ENCODE data around the gene SMPDL3A.
"Not testable (repeated sequence)": the region's sequence is repeated elsewhere in the genome, so short reads cannot be mapped to it uniquely, and the experiment has no call there.

SMPDL3A gene

GRCh38 chr6:122789182-122790027 is at the start of gene SMPDL3A:
Gene SMPDL3A (plus strand): TSS chr6:122789258. CDS start chr6:122789347, 89 bp downstream.
- H4K20me1 ChIP-seq: no peaks in the 10 kb centered on the region
- H3K9me3 ChIP-seq: peaks cover 8% of the 10 kb centered on the region
- H3K27me3 ChIP-seq: no peaks in the 10 kb centered on the region
- no peak within 1 kb of the TSS for H3K27ac ChIP-seq
- no peaks in the 10 kb centered on the region for H3K4me1 ChIP-seq
- TF ChIP-seq Cebpa-rat (IDR thresholded peaks at IDR 0.05): no peak
- no peaks in the 10 kb centered on the region for H3K36me3 ChIP-seq
- no peak within 1 kb of the TSS for H3K4me2 ChIP-seq
- H3K9ac ChIP-seq: no peak within 1 kb of the TSS
- H3K4me3 ChIP-seq: no peak within 1 kb of the TSS

GRCh38 chr6:122740091-122740490 is 49.0 kb upstream of the SMPDL3A start:
- no peak for TF ChIP-seq Cebpa-rat (IDR thresholded peaks at IDR 0.05)
- H3K9ac ChIP-seq: no peak overlapping the region
- H3K27ac ChIP-seq: no peak overlapping the region
- H3K36me3 ChIP-seq: no peaks in the 10 kb centered on the region
- H3K4me2 ChIP-seq: no peak overlapping the region
- no peaks in the 10 kb centered on the region for H3K27me3 ChIP-seq
- H3K4me1 ChIP-seq: no peaks in the 10 kb centered on the region
- H4K20me1 ChIP-seq: no peaks in the 10 kb centered on the region
- H3K4me3 ChIP-seq: no peak overlapping the region
- H3K9me3 ChIP-seq: no peaks in the 10 kb centered on the region

- Histone ChIP-seq H3K9ac (no peak overlapping the region), H3K27me3 (no peaks in the 10 kb centered on the region)
Measured at GRCh38 chr6:122740936-122741335, 48.1 kb upstream of the SMPDL3A start.

GRCh38 chr6:122744247-122744646 is 44.8 kb upstream of the SMPDL3A start:
- H3K27me3 ChIP-seq, H3K9ac ChIP-seq, H4K20me1 ChIP-seq, H3K4me3 ChIP-seq, H3K36me3 ChIP-seq, H3K27ac ChIP-seq, H3K4me2 ChIP-seq, H3K4me1 ChIP-seq: not testable (repeated sequence)
- H3K9me3 ChIP-seq: peaks cover 16% of the 10 kb centered on the region

More at GRCh38 chr6:122740936-122741335, 48.1 kb upstream of the SMPDL3A start:
- Histone ChIP-seq H3K4me3 (no peak overlapping the region), H3K27ac (no peak overlapping the region), H3K9me3 (no peaks in the 10 kb centered on the region), H3K36me3 (no peaks in the 10 kb centered on the region), H3K4me2 (no peak overlapping the region), H4K20me1 (no peaks in the 10 kb centered on the region), H3K4me1 (no peaks in the 10 kb centered on the region)
- no peak for TF ChIP-seq Cebpa-rat (IDR thresholded peaks at IDR 0.05)

GRCh38 chr6:122744856-122745255 is 44.2 kb upstream of the SMPDL3A start:
- H3K27ac ChIP-seq, H3K4me3 ChIP-seq, H3K9ac ChIP-seq, H3K4me1 ChIP-seq, H4K20me1 ChIP-seq, H3K4me2 ChIP-seq, H3K27me3 ChIP-seq, H3K36me3 ChIP-seq: not testable (repeated sequence)
- H3K9me3 ChIP-seq: peaks cover 16% of the 10 kb centered on the region

GRCh38 chr6:122746688-122747087 is 42.4 kb upstream of the SMPDL3A start:
- Histone ChIP-seq H3K4me3 (no peak overlapping the region), H3K27me3 (no peaks in the 10 kb centered on the region), H4K20me1 (no peaks in the 10 kb centered on the region), H3K36me3 (no peaks in the 10 kb centered on the region), H3K9ac (no peak overlapping the region), H3K4me2 (no peak overlapping the region), H3K9me3 (peaks cover 16% of the 10 kb centered on the region), H3K27ac (no peak overlapping the region), H3K4me1 (no peaks in the 10 kb centered on the region)
- no peak for TF ChIP-seq Cebpa-rat (IDR thresholded peaks at IDR 0.05)

GRCh38 chr6:122747573-122747972 is 41.5 kb upstream of the SMPDL3A start:
- Histone ChIP-seq H3K9me3 (peaks cover 16% of the 10 kb centered on the region), H3K4me2 (no peak overlapping the region), H4K20me1 (no peaks in the 10 kb centered on the region), H3K4me1 (no peaks in the 10 kb centered on the region), H3K27me3 (no peaks in the 10 kb centered on the region), H3K9ac (no peak overlapping the region), H3K4me3 (no peak overlapping the region), H3K27ac (no peak overlapping the region), H3K36me3 (no peaks in the 10 kb centered on the region)
- TF ChIP-seq Cebpa-rat (IDR thresholded peaks at IDR 0.05): no peak

- H4K20me1 ChIP-seq, H3K36me3 ChIP-seq, H3K4me3 ChIP-seq, H3K4me2 ChIP-seq, H3K27ac ChIP-seq, H3K9ac ChIP-seq, H3K4me1 ChIP-seq, H3K27me3 ChIP-seq: not testable (repeated sequence)
- H3K9me3 ChIP-seq: peaks cover 16% of the 10 kb centered on the region
Measured at GRCh38 chr6:122748945-122749344, 40.1 kb upstream of the SMPDL3A start.

- H3K4me3 ChIP-seq: no peak overlapping the region
- no peak overlapping the region for H3K27ac ChIP-seq
- H3K27me3 ChIP-seq: no peaks in the 10 kb centered on the region
- H4K20me1 ChIP-seq: no peaks in the 10 kb centered on the region
- no peak overlapping the region for H3K9ac ChIP-seq
- H3K4me1 ChIP-seq: no peaks in the 10 kb centered on the region
- no peak overlapping the region for H3K4me2 ChIP-seq
- TF ChIP-seq Cebpa-rat (IDR thresholded peaks at IDR 0.05): no peak
- no peaks in the 10 kb centered on the region for H3K36me3 ChIP-seq
- peaks cover 16% of the 10 kb centered on the region for H3K9me3 ChIP-seq
Measured at GRCh38 chr6:122749451-122750050, 39.5 kb upstream of the SMPDL3A start.

- Histone ChIP-seq H3K9me3 (peaks cover 16% of the 10 kb centered on the region), H3K9ac (no peak overlapping the region), H3K27me3 (no peaks in the 10 kb centered on the region), H3K36me3 (no peaks in the 10 kb centered on the region), H3K4me1 (no peaks in the 10 kb centered on the region), H3K27ac (no peak overlapping the region), H3K4me3 (no peak overlapping the region), H3K4me2 (peak overlapping the region; percentile 0; the same call in 1 of the 2 replicates), H4K20me1 (no peaks in the 10 kb centered on the region)
- TF ChIP-seq Cebpa-rat (IDR thresholded peaks at IDR 0.05): no peak
Measured at GRCh38 chr6:122751326-122751725, 37.7 kb upstream of the SMPDL3A start.

Data from BLaER1 (cell line).